NCI-H345 (cell line): ENCODE results near the gene PLEKHA7.

ENCODE experiments used
- DNase-seq: peaks from one replicate; lab custom pipeline; 2025; lab: John Stamatoyannopoulos, UW

Gene PLEKHA7

GRCh38 chr11:16774936-16775613 is 239.1 kb downstream of the PLEKHA7 start:
- DNase-seq, result no peak

- DNase-seq, result no peak
Observed at GRCh38 chr11:16773981-16774935, 240.0 kb downstream of the PLEKHA7 start.

GRCh38 chr11:16772141-16772512 is 242.1 kb downstream of the PLEKHA7 start:
- no peak for DNase-seq

- DNase-seq, result no peak
Observed at GRCh38 chr11:16771350-16772140, 242.7 kb downstream of the PLEKHA7 start.

- no peak for DNase-seq
Observed at GRCh38 chr11:16770016-16770415, 244.2 kb downstream of the PLEKHA7 start.

GRCh38 chr11:16769386-16769785 is 244.8 kb downstream of the PLEKHA7 start:
- DNase-seq, result no peak

GRCh38 chr11:16767957-16768356 is 246.3 kb downstream of the PLEKHA7 start:
- DNase-seq, result no peak

GRCh38 chr11:16767137-16767536 is 247.1 kb downstream of the PLEKHA7 start:
- no peak for DNase-seq

- DNase-seq, result no peak
Observed at GRCh38 chr11:16764888-16765287, 249.3 kb downstream of the PLEKHA7 start.

GRCh38 chr11:16763746-16764145 is 250.5 kb downstream of the PLEKHA7 start:
- no peak for DNase-seq

GRCh38 chr11:16759857-16760508 is 254.2 kb downstream of the PLEKHA7 start:
- no peak for DNase-seq

GRCh38 chr11:16758382-16759024 is 255.7 kb downstream of the PLEKHA7 start:
- no peak for DNase-seq

- DNase-seq, result no peak
Observed at GRCh38 chr11:16750417-16750816, 263.8 kb downstream of the PLEKHA7 start.

- no peak for DNase-seq
Observed at GRCh38 chr11:16749666-16750065, 264.5 kb downstream of the PLEKHA7 start.

- no peak for DNase-seq
Observed at GRCh38 chr11:16749092-16749491, 265.1 kb downstream of the PLEKHA7 start.

- no peak for DNase-seq
Observed at GRCh38 chr11:16745950-16746605, 268.1 kb downstream of the PLEKHA7 start.

- DNase-seq, result no peak
Observed at GRCh38 chr11:16744128-16744725, 270.0 kb downstream of the PLEKHA7 start.

- no peak for DNase-seq
Observed at GRCh38 chr11:16743478-16743877, 270.7 kb downstream of the PLEKHA7 start.

GRCh38 chr11:16741473-16741872 is 272.7 kb downstream of the PLEKHA7 start:
- DNase-seq, result no peak
